ENCODE results near the gene METTL25B. TPM values are rescaled to one million over a fixed set of nuclear protein-coding genes. Genes with fewer than 3 reads are reported as not detected.

METTL25B gene
- total RNA-seq, 1 donor from 2014 or later: 56.7 TPM

GRCh38 chr1:156741481-156741983 is 13.3 kb downstream of the METTL25B start:
- Mint-ChIP-seq H3K9me3 (no peaks in the 10 kb centered on the region), H3K27ac (peak overlapping the region; percentile 97), H3K4me3 (peak overlapping the region; percentile 98), H3K27me3 (no peaks in the 10 kb centered on the region), H3K36me3 (ENCODE audit: low read depth) (peaks cover 72% of the 10 kb centered on the region), H3K4me1 (peaks cover 37% of the 10 kb centered on the region)
- TF ChIP-seq, protein P1, sequence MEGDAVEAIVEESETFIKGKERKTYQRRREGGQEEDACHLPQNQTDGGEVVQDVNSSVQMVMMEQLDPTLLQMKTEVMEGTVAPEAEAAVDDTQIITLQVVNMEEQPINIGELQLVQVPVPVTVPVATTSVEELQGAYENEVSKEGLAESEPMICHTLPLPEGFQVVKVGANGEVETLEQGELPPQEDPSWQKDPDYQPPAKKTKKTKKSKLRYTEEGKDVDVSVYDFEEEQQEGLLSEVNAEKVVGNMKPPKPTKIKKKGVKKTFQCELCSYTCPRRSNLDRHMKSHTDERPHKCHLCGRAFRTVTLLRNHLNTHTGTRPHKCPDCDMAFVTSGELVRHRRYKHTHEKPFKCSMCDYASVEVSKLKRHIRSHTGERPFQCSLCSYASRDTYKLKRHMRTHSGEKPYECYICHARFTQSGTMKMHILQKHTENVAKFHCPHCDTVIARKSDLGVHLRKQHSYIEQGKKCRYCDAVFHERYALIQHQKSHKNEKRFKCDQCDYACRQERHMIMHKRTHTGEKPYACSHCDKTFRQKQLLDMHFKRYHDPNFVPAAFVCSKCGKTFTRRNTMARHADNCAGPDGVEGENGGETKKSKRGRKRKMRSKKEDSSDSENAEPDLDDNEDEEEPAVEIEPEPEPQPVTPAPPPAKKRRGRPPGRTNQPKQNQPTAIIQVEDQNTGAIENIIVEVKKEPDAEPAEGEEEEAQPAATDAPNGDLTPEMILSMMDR (IDR thresholded peaks at IDR 0.05): no peak
- CTCF ChIA-PET: interaction anchor here (0.7 to 2.1 kb wide), 6 partner anchors 10 to 52 kb away, joined by 3 to 18 read pairs (median 7); partner anchors contain the start of genes CRABP2, HDGF and PRCC
- ATAC-seq (ENCODE audit: low read depth) (no peak), DNase-seq (no peak)
- POLR2A ChIA-PET: interaction anchor here (0.6 to 5.0 kb wide), 11 partner anchors 10 to 528 kb away, joined by 3 to 153 read pairs (median 7); partner anchors contain the start of genes HDGF, ISG20L2, MEF2D and METTL25B
- intact Hi-C loops (cut with micrococcal nuclease): loop anchor here (1.0 to 2.0 kb wide), 5 partner anchors 10 to 687 kb away; partner anchors contain the start of genes HDGF, ISG20L2, LAMTOR2 and MEF2D

GRCh38 chr1:156742017-156742416 is 13.7 kb downstream of the METTL25B start:
- intact Hi-C loops (cut with micrococcal nuclease): no loop called here
- H3K9me3 Mint-ChIP-seq: no peaks in the 10 kb centered on the region
- H3K27me3 Mint-ChIP-seq: no peaks in the 10 kb centered on the region
- no peak overlapping the region for H3K4me3 Mint-ChIP-seq
- DNase-seq (no peak), ATAC-seq (ENCODE audit: low read depth) (no peak)
- H3K36me3 Mint-ChIP-seq (ENCODE audit: low read depth): peaks cover 69% of the 10 kb centered on the region
- H3K4me1 Mint-ChIP-seq: peaks cover 42% of the 10 kb centered on the region
- ChIA-PET CTCF (interaction anchor here (1.0 to 2.1 kb wide), 3 partner anchors 10 to 25 kb away, joined by 4 to 16 read pairs (median 4); partner anchors contain the start of genes HDGF and PRCC), POLR2A (interaction anchor here (2.4 to 5.0 kb wide), 4 partner anchors 9 to 241 kb away, joined by 7 to 153 read pairs (median 110); partner anchors contain the start of genes HDGF, ISG20L2, MEF2D and METTL25B)
- peak overlapping the region; percentile 97 for H3K27ac Mint-ChIP-seq
- TF ChIP-seq, protein P1 (IDR thresholded peaks at IDR 0.05): no peak

DNA sequence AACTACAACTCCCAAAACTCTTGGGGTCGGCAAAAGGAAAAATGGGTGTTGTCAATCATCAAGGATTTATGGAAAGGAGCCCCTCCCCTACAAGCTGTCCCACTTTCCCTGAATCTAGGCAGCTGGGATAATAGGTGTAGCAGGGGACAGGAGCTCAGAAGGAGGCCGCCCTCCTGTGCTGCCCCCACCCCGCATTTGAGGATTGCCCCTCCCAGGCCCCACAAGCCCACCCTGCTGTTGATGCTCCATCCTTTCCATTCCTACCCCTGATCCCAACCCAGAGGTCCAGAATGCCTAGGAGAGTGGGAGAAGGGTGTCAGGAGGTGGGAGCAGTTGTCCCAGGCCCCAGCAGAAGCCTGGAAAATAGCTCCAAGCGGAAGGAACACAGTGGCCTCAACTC is 14.5 kb downstream of the METTL25B start:
- Mint-ChIP-seq H3K27ac (no peak overlapping the region), H3K36me3 (ENCODE audit: low read depth) (peaks cover 61% of the 10 kb centered on the region)

GRCh38 chr1:156743367-156744302 is 15.4 kb downstream of the METTL25B start:
- TF ChIP-seq, protein P1 (IDR thresholded peaks at IDR 0.05): no peak
- Mint-ChIP-seq H3K4me3 (no peak overlapping the region), H3K27ac (peak overlapping the region; percentile 54), H3K9me3 (no peaks in the 10 kb centered on the region), H3K36me3 (ENCODE audit: low read depth) (peaks cover 53% of the 10 kb centered on the region), H3K4me1 (peaks cover 55% of the 10 kb centered on the region), H3K27me3 (no peaks in the 10 kb centered on the region)
- POLR2A ChIA-PET: interaction anchor here (1.2 to 5.0 kb wide), 4 partner anchors 8 to 24 kb away, joined by 4 to 153 read pairs (median 110); partner anchors contain the start of genes HDGF, ISG20L2, METTL25B and PRCC
- intact Hi-C loops (cut with micrococcal nuclease): no loop called here
- no peak for ATAC-seq (ENCODE audit: low read depth)
- CTCF ChIA-PET: interaction anchor here (1.6 kb wide), 1 partner anchor 17 kb away, joined by 3 read pairs; no protein-coding TSS in a partner anchor
- no peak for DNase-seq

More for the DNA sequence above, 14.5 kb downstream of the METTL25B start:
- DNase-seq (no peak), ATAC-seq (ENCODE audit: low read depth) (no peak)
- ChIA-PET POLR2A (interaction anchor here (1.2 to 5.0 kb wide), 5 partner anchors 8 to 242 kb away, joined by 4 to 153 read pairs (median 91); partner anchors contain the start of genes HDGF, ISG20L2, MEF2D and METTL25B), CTCF (interaction anchor here (1.0 kb wide), 2 partner anchors 16 to 24 kb away, joined by 4 read pairs; partner anchors contain the start of gene PRCC)
- Mint-ChIP-seq H3K4me3 (no peak overlapping the region), H3K9me3 (no peaks in the 10 kb centered on the region), H3K4me1 (peaks cover 49% of the 10 kb centered on the region), H3K27me3 (no peaks in the 10 kb centered on the region)
- intact Hi-C loops (cut with micrococcal nuclease): no loop called here
- TF ChIP-seq, protein P1 (IDR thresholded peaks at IDR 0.05): no peak

Measured in activated B cell treated with CpG ODN at 0.5 μM for 24 hours (primary cell).